Activated CD4-positive, alpha-beta T cell treated with anti-CD3 and anti-CD28 coated beads for 36 hours (primary cell): ENCODE results near the gene OSBPL2. TPM values are rescaled to one million over a fixed set of nuclear protein-coding genes. Genes with fewer than 3 reads are reported as not detected.

Source experiments
- ATAC-seq: fragments of 200-7000 bp; cut with Tn5 transposase; one replicate; pipeline ENCODE4 v1.10.0; 2021; ENCODE audit warnings: mild to moderate bottlenecking, moderate library complexity
- CTCF ChIA-PET: fragments of 350-600 bp; sonication (Branson Sonifier 250); formaldehyde crosslinking; loops from one replicate; lab custom pipeline; 2021; ENCODE audit warnings: antibody characterized with exemption; lab: Charles Lee
- POLR2A ChIA-PET: fragments of 350-600 bp; sonication (Branson Sonifier 250); formaldehyde crosslinking; loops from one replicate; lab custom pipeline; 2021; ENCODE audit warnings: antibody characterized with exemption, inconsistent platforms; lab: Charles Lee
- DNase-seq: peaks from one replicate; pipeline ENCODE4 v3.0.0-alpha.2; 2020
- H3K27ac Mint-ChIP-seq: one replicate; pipeline ENCODE4 v1.8.0; 2021; ENCODE audit warnings: mixed read lengths
- H3K27me3 Mint-ChIP-seq: one replicate; pipeline ENCODE4 v1.8.0; 2021; ENCODE audit warnings: mixed read lengths
- H3K36me3 Mint-ChIP-seq: one replicate; pipeline ENCODE4 v1.8.0; 2021; ENCODE audit warnings: low read depth, mixed read lengths
- H3K4me1 Mint-ChIP-seq: one replicate; pipeline ENCODE4 v1.8.0; 2021; ENCODE audit warnings: mixed read lengths
- H3K4me3 Mint-ChIP-seq: one replicate; pipeline ENCODE4 v1.8.0; 2021; ENCODE audit warnings: mild to moderate bottlenecking, moderate library complexity, mixed read lengths
- H3K9me3 Mint-ChIP-seq: one replicate; pipeline ENCODE4 v1.8.0; 2021; ENCODE audit warnings: low read depth, mixed read lengths
- intact Hi-C, 2 experiments: fragments of 100-400 bp; cut with DNase I in 1 of 2; cut with micrococcal nuclease in 1 of 2; formaldehyde crosslinking; loops; one replicate each; pipeline versions ENCODE4 v1.14.2 to v1.15.1; 2022 to 2024; cut with DNase I, micrococcal nuclease
- total RNA-seq, 2 experiments: library from RNA; stranded (reverse); gene quantifications; one replicate each; pipeline ENCODE4 v1.2.3, GENCODE V29; 2021

OSBPL2 gene
- total RNA-seq, 2 experiments from 2014 or later: 19.2 to 23.0 TPM

DNA sequence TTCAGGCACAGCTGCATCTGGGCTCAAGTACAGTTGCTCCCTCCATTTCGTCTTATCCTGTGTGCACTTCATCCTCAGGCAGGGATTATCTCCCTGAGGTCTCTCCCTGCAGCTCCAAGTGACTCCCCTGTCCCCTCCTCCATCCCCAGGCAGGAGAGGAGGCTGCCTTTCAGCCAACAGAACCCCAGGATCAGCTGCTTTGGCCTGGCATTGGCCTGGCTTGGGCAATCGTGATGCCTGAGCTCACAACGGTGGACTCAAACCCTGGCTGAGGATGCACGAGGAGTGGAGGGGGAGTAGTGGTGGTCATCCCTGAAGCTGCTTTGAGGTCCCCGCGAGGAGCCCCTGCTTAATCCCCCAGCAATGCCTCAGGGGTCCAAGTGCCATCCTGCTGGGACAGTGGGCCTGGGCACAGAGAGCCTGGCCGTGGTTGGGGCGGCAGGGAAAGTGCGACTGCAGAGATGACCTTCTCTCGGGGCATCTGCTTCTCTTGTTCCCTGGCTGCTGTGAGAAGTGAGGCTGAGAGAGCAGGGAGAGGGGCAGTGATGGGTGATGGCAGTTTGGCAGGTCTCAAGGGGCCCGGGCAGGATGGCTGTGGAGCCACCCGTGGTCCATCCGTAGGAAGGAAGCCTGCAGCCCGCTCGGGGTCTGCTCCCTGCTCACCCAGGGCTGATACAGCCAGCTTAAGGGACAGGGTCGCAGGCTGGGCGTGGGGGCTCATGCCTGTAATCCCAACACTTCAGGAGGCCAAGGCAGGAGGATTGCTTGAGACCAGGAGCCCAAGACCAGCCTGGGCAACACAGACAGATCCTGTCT, 12.3 kb upstream of the OSBPL2 start:
- CTCF ChIA-PET: interaction anchor here (1.0 kb wide), 1 partner anchor 9 kb away, joined by 4 read pairs; no protein-coding TSS in a partner anchor
- no peak for ATAC-seq

DNA sequence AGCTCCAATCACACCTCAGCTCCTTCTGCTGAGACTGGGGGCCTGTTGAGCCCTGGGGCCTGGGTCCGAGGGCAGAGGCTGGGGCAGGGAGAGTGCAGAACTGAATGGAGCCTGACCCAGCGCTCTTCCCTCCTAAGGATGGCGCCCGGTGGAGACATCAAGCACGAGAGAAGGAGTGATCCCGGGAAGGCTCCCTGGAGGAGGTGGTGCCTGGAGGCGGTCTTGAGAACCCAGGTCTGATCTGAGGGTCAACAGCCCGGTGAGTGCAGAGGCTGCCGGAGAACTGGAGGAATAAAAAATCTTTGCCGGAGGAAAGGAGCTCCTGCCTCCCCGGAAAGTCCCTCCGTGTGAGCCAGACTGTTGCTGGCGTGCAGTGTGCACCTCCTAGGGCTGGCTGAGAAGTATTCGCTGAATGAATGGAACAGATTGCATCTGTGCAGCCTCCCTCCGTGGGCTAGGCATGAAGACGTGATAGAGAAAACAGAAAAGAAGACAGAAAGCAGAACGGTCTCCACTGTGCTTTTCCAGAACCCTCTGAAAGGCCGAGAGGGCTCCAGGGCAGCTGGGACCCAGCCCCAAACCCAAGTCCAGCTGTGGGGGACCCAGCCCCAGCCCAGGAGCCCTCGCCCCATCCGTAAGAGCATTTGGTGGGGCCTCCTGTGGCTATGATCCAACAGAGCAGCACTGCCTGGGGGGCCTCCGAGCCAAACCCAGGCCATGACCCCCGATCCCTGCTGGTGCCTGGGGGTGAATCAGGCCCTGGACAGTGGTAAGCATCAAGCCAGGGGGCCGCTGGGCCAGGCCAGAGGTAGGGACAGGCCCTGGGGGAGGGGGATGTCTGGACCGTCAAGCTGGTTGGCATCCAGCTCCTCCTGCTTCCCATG, 11.4 kb upstream of the OSBPL2 start:
- ChIA-PET CTCF (interaction anchor here (0.7 to 1.0 kb wide), 2 partner anchors 8 to 27 kb away, joined by 3 to 4 read pairs; no protein-coding TSS in a partner anchor), POLR2A (no interaction called here)
- Mint-ChIP-seq H3K27ac (no peak overlapping the region), H3K36me3 (no peaks in the 10 kb centered on the region), H3K4me3 (no peak overlapping the region), H3K4me1 (no peaks in the 10 kb centered on the region), H3K9me3 (no peaks in the 10 kb centered on the region), H3K27me3 (peaks cover 20% of the 10 kb centered on the region)
- intact Hi-C loops: no loop called here
- DNase-seq (no peak), ATAC-seq (no peak)

More for the DNA sequence above, 12.3 kb upstream of the OSBPL2 start:
- DNase-seq: no peak
- Mint-ChIP-seq H3K4me3 (no peak overlapping the region), H3K36me3 (no peaks in the 10 kb centered on the region), H3K9me3 (no peaks in the 10 kb centered on the region), H3K27ac (no peak overlapping the region), H3K4me1 (no peaks in the 10 kb centered on the region), H3K27me3 (peaks cover 27% of the 10 kb centered on the region)
- intact Hi-C loops: no loop called here
- POLR2A ChIA-PET: no interaction called here

DNA sequence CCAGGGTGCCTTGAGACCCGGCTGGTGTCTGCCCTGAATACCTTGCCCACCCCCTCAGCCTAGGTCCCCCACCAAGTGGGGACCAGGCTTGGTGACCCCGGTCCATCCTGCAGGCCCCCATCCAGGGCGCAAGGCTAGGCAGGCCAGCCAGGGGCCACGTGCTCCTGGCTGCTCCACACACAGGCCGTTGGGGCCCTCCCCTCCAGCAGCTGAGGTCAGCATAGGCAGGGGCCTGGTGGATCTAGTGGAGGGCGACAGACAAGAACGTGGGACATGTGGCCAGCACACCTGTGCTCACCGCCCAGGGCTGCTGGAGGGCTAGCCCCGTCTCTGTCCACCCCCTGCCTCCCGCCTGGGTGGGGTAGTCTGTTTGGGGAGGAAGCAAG, 10.7 kb upstream of the OSBPL2 start:
- Mint-ChIP-seq H3K9me3 (no peaks in the 10 kb centered on the region), H3K36me3 (no peaks in the 10 kb centered on the region), H3K4me3 (no peak overlapping the region), H3K4me1 (no peaks in the 10 kb centered on the region), H3K27ac (no peak overlapping the region), H3K27me3 (peaks cover 18% of the 10 kb centered on the region)
- CTCF ChIA-PET: no interaction called here
- POLR2A ChIA-PET: no interaction called here
- no peak for DNase-seq
- no peak for ATAC-seq
- intact Hi-C loops: no loop called here

DNA sequence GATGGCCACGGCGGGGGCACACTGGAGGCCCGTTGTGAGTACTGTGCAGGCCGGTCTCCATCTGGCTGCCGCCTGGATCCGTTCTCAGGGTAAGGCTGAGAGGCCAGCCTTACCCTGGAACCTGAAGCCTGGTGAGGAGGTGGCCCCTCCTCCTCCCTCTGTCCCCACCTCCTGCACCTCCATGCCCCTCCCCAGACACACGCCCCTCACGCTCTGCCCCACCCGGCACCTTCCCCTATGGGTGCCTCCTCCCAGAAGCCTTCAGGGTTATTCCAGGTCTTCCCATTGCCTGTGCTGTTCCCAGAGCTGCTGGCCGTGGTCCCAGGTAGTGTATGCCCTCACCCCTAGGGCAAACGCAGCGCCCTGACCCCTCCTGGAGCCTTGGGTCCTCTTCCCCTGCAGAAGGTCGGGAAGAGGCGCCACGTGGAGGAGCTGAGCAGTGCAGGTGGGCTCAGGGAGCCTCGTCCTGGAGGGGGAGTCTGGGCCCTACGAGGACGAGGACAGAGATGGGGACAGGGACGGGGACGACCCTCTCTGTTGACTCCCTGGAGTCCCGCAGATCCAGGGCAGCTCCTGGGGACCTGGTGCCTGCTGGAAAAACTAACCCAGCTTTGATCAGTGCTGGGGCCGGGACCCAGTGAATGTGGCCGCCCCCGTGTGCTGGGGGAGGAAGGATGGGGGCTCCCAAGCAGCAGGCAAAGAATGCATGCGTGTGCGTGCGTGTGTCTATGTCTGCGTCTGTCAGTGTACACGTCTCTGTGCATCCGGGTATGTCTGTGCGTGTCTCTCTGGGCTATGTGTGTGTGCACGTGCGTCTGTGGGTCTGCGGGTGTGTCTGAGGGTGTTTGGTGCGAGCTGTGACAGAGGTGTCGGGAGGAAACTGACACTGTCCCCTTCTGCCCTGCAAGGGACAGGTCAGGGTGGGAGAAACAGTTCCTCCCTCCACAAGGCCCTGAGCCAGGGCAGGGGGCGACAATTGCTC, 10.1 kb upstream of the OSBPL2 start:
- ChIA-PET CTCF (no interaction called here), POLR2A (no interaction called here)
- Mint-ChIP-seq H3K27me3 (peaks cover 13% of the 10 kb centered on the region), H3K4me3 (no peak overlapping the region), H3K4me1 (no peaks in the 10 kb centered on the region), H3K36me3 (no peaks in the 10 kb centered on the region), H3K27ac (no peak overlapping the region), H3K9me3 (no peaks in the 10 kb centered on the region)
- DNase-seq (no peak), ATAC-seq (no peak)
- intact Hi-C loops: no loop called here

DNA sequence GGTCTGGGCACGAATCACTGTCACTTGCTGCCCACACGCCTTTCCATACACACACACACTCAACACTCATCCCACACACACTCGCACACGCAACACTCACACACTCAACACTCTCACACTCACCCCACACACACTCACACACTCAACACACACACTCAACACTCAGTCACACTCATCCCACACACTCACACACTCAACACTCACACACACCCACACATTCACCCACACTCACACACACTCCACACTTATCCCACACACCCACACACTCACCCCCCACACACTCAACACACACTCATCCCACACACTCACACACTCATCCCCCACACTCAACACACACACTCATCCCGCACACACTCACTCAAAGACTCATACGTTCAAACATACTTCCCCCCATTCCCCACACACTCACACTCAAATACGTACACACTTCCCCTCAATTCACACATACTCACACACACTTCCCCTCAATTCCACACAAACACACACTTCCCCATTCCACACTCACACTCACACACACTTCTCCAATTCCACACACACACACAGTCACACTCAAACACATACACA, 9.3 kb upstream of the OSBPL2 start:
- no peak for ATAC-seq
- H3K36me3 Mint-ChIP-seq: no peaks in the 10 kb centered on the region
- peaks cover 13% of the 10 kb centered on the region for H3K27me3 Mint-ChIP-seq
- no peak overlapping the region for H3K27ac Mint-ChIP-seq
- H3K4me3 Mint-ChIP-seq: no peak overlapping the region
- intact Hi-C loops: no loop called here
- no peaks in the 10 kb centered on the region for H3K4me1 Mint-ChIP-seq
- ChIA-PET CTCF (no interaction called here), POLR2A (no interaction called here)
- H3K9me3 Mint-ChIP-seq: no peaks in the 10 kb centered on the region
- no peak for DNase-seq

DNA sequence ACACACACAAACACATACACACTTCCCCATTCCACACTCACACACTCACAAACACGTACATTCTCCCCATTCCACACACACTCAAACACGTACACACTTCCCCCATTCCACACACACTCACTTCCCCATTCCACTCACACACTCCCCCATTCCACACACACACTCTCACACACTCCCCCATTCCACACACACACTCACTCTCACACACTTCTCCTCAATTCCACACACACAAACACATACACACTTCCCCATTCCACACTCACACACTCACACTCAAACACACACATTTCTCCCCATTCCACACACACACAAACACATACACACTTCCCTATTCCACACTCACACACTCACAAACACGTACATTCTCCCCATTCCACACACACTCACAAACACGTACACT, 8.7 kb upstream of the OSBPL2 start:
- POLR2A ChIA-PET: no interaction called here
- Mint-ChIP-seq H3K27me3 (peaks cover 9% of the 10 kb centered on the region), H3K36me3 (no peaks in the 10 kb centered on the region), H3K9me3 (no peaks in the 10 kb centered on the region), H3K4me1 (no peaks in the 10 kb centered on the region), H3K4me3 (no peak overlapping the region), H3K27ac (no peak overlapping the region)
- CTCF ChIA-PET: no interaction called here
- no peak for ATAC-seq
- intact Hi-C loops: no loop called here
- DNase-seq: no peak

DNA sequence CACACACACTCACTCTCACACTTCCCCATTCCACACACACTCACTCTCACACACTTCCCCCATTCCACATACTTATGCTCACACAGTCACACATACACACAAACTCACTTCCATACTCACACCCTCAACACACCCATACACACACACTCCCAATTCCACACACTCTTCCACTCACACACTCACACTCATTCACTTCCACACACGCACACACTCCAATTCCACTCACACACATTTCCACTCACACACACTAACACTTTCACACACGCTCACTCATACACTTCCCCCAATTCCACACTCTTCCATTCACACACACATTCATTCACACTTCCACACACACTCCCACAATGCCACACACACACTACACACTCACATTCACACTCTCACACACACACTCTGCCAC, 8.0 kb upstream of the OSBPL2 start:
- Mint-ChIP-seq H3K9me3 (no peaks in the 10 kb centered on the region), H3K36me3 (no peaks in the 10 kb centered on the region), H3K4me1 (no peaks in the 10 kb centered on the region), H3K4me3 (no peak overlapping the region), H3K27me3 (peaks cover 6% of the 10 kb centered on the region), H3K27ac (no peak overlapping the region)
- ATAC-seq (no peak), DNase-seq (no peak)
- ChIA-PET CTCF (no interaction called here), POLR2A (no interaction called here)
- intact Hi-C loops: no loop called here

DNA sequence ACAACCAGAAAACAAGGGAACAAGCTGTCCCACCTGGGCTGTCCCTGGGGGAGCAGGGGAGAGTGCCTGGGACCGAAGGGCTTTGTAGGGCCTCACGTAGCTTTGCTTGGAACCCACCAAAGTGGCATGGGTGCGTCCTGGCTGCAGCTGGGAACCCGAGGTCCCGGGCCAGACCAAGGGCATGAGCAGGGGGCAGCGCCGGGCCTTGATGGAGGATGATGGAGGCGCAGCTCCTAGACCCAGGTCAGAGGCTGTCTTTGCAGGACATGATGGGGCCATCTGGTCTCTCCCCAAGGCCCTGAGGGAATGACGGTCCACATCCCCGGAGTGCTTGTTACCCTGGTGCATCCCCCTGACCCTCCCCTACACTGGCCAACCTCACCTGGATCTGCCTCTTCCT, 7.6 kb upstream of the OSBPL2 start:
- Mint-ChIP-seq H3K9me3 (no peaks in the 10 kb centered on the region), H3K27me3 (peaks cover 6% of the 10 kb centered on the region), H3K36me3 (no peaks in the 10 kb centered on the region), H3K4me1 (no peaks in the 10 kb centered on the region), H3K4me3 (no peak overlapping the region), H3K27ac (no peak overlapping the region)
- POLR2A ChIA-PET: no interaction called here
- DNase-seq (no peak), ATAC-seq (no peak)
- CTCF ChIA-PET: no interaction called here
- intact Hi-C loops: no loop called here

DNA sequence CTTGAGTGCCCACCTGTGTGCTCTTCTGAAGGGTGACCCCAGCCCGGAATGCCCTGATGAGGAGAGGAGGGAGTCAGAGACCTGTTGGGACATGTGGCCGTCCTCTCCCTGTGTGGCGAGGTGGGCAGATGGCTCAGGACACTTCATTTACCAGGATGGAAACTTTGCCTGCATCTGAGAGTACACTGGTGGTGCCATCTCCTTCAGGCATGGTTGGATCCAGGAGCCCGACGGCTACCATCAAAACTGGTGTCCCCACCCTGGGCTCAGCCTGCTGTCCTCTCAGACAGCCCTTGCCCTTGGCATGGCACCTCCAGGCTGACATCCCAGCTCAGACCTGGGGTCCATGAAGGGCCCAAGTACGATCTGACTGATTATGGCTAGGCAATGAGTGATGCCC, 7.0 kb upstream of the OSBPL2 start:
- POLR2A ChIA-PET: no interaction called here
- peaks cover 3% of the 10 kb centered on the region for H3K27me3 Mint-ChIP-seq
- no peaks in the 10 kb centered on the region for H3K4me1 Mint-ChIP-seq
- no peak overlapping the region for H3K27ac Mint-ChIP-seq
- H3K9me3 Mint-ChIP-seq: no peaks in the 10 kb centered on the region
- intact Hi-C loops: no loop called here
- no peak for DNase-seq
- no peak for ATAC-seq
- H3K36me3 Mint-ChIP-seq: no peaks in the 10 kb centered on the region
- CTCF ChIA-PET: no interaction called here
- no peak overlapping the region for H3K4me3 Mint-ChIP-seq

DNA sequence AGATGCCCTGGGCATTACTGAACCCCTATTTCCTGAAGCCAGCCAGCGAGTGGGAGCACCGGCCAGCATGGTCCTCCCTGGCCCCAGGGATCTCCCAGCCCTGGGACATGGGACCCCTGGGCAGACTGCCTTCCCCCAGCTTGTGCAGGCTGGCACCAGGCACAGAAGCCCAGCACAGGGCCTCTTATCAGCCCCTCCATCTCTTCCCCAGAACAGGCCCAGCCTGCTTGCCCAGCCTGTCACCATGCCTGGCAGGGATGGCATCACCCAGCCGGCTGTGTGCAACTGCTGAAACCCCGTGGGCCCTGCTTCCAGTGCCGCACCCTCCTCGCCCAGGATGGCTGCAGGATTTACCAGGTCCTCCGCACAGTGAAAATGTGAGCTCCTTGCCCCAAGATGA, 6.1 kb upstream of the OSBPL2 start:
- Mint-ChIP-seq H3K4me1 (no peaks in the 10 kb centered on the region), H3K27me3 (no peaks in the 10 kb centered on the region), H3K9me3 (no peaks in the 10 kb centered on the region), H3K27ac (no peak overlapping the region), H3K4me3 (no peak overlapping the region), H3K36me3 (no peaks in the 10 kb centered on the region)
- ChIA-PET POLR2A (no interaction called here), CTCF (interaction anchor here (0.7 to 1.2 kb wide), 2 partner anchors 40 to 69 kb away, joined by 3 read pairs; no protein-coding TSS in a partner anchor)
- DNase-seq: no peak
- no peak for ATAC-seq
- intact Hi-C loops: no loop called here
